ENCODE measurements around the gene SUMO2.
"Not testable (repeated sequence)": the region's sequence is repeated elsewhere in the genome, so short reads cannot be mapped to it uniquely, and the experiment has no call there.

SUMO2 gene

DNA sequence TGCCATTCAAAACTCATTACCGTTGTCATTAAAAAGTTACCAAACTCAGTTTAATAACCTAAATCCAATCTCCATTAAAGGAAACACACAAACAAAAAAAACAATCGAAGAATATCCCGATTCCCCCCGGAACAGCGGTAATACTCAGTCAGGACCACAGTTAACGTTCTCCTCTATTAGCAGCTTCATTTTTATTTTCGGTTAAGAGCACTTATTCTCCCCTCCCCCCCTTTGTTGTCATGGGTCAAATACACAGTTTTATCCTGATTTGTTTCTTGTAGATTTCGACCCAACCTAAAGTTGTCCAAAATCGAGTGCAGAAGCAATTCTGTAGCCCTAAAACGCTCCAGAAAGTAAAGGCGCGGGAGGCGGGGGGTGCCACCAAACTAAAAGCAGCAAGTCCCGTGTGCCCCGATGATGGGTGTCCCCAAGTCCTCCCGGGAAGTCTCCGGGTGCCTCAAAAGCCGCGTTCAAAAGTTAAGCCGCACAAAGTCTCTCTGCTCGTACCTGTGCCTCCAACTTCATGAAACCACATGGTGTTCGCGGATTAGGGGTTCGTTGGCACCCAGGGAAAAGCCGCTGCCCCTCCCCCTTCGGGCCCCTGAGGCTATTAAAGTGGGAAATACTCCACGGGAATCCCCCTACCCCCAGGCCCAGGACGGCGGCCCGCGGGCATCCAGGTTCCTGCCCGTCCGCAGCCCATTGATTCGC, 996 bp downstream of the SUMO2 start:
- DNase-seq, result peak; percentile 53

DNA sequence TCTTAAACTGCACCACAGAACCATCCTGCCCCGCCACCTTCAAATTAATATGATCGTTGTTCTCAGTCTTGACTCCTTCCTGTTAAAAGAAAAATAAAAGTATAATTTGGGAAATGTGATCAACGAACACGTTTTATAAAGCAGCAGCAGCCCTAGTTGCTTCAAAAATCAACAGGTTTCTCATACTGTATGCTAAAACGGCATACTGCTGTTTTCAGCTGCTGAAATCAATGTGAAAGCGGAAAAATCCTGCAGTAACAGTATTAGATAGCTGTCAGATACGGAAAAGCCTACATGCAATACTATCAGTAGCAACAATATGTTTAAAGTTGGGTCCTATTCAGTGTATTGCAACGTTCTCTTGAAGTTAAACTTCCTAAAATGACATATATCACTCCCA, 1.6 kb downstream of the SUMO2 start:
- DNase-seq, result no peak

DNA sequence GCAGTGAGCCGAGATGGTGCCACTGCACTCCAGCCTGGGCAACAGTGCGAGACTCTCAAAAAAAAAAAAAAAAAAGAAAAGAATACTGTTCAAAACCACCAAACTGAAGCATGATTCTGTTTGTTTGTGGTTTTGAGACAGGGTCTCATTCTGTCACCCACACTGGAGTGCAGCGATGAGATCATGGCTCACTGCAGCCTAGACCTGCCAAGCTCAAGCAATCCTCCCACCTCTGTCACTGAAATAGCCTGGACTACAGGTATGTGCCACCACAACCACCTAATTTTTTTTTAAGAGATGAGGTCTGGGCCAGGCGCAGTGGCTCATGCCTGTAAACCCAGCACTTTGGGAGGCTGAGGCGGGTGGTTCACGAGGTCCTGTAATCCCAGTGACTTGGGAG, 4.3 kb downstream of the SUMO2 start:
- no peak for DNase-seq

DNA sequence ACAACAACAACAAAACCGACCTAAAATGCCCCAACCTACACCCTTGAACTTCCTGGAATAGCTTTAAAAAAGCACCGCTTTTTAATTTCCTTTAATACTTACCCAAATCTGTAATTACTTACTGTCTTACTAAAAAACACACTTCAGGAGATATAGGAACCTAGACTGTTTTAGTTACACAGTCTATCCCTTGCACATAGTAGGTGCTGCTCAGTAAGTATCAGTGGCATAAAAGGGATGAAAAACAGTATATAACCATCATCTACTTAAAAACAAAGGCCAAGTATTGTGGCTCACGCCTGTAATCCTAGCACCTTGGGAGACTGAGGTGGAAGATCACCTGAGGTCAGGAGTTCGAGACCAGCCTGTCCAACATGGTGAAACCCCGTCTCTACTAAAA, 6.1 kb downstream of the SUMO2 start:
- no peak for DNase-seq

DNA sequence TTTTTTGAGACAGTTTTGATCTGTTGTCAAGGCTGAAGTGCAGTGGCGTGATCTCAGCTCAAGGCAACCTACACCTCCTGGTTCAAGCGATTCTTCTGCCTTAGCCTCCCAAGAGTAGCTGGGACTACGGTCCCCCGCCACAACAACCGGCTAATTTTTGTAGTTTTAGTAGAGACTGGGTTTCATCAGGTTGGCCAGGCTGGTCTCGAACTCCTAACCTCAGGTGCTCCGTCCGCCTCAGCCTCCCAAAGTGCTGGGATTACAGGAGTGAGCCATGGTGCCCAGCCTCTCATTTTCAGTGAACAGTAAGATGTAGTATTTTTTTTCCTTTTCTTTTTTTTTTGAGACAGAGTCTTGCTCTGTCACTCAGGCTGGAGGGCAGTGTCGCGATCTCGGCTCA, 7.8 kb downstream of the SUMO2 start:
- DNase-seq, result no peak

DNA sequence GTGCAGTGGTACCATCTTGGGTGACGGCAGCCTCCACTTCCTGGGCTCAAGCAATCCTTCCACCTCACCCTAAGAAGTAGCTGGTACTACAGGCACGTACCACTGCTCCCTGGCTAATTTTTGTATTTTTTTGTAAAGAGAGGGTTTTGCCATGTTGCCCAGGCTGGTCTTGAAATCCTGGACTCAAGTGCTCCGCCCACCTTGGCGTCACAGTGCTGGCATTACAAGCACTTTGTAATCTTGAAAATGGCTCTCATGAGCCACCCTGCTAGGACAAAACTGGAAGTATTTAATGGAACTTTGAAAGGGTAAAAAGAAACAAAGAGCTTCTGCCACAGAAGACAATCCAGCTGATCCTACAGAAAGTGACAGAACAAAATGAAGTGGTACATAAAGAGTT, 9.2 kb downstream of the SUMO2 start:
- DNase-seq, result no peak

DNA sequence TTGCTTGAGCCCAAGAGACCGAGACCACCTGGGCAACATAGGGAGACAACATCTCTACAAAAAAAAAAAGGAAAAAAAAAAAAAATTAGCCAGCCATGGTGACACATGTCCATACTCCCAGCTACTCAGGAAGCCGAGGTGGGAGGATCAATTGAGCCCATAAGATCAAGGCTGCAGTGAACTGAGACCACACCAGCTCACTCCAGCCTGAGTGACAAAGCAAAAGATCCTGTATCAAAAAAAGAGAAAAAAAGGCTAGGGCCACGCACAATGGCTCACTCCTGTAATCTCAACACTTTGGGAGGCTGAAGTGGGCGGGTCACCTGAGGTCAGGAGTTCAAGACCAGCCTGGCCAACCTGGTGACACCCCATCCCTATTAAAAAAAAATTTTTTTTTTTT, 13.8 kb downstream of the SUMO2 start:
- no peak for DNase-seq

DNA sequence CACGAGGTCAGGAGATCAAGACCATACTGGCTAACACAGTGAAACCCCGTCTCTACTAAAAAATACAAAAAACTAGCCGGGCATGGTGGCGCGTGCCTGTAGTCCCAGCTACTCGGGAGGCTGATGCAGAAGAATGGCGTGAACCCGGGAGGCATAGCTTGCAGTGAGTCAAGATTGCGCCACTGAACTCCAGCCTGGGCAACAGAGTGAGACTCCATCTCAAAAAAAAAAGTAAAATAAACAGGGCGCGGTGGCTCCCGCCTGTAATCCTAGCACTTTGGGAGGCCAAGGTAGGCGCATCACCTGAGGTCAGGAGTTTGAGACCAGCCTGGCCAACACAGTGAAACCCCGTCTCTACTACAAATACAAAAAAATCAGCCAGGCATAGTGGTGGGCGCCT, 18.2 kb downstream of the SUMO2 start:
- not testable (repeated sequence) for DNase-seq

DNA sequence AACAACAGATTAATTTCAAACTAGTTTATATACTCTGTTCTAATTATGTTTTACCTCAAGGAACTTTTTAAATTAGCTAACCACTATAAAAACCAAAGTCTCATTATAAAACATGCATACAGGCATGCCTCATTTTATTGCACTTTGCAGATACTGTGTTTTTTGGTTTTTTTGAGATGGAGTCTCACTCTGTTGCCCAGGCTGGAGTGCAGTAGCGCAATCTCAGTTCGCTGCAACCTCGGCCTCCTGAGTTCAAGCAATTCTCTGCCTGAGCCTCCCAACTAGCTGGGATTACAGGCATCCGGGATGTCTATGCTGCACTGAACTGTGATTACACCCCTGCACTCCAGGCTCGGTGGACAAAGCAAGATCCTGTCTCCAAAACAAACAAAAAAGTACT, 19.7 kb downstream of the SUMO2 start:
- DNase-seq, result no peak

DNA sequence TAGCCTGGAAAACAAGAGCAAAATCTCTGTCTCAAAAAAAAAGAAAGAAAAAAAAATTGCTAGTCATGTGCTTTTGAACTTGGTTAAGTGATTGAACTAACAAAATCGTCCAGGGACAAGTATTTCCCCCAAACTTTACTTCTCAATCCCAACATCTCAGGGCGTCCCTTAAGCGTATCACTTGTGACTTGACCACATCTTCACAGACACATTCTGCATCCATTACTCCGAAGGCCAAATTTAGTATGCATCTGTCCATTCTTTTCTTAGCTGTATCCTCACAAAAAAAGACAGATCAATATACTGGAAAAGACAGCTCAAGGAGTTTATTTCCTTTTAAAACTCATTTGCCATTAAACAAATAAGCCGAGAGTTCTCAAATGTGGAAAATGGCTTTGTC, 22.5 kb downstream of the SUMO2 start:
- DNase-seq, result no peak

DNA sequence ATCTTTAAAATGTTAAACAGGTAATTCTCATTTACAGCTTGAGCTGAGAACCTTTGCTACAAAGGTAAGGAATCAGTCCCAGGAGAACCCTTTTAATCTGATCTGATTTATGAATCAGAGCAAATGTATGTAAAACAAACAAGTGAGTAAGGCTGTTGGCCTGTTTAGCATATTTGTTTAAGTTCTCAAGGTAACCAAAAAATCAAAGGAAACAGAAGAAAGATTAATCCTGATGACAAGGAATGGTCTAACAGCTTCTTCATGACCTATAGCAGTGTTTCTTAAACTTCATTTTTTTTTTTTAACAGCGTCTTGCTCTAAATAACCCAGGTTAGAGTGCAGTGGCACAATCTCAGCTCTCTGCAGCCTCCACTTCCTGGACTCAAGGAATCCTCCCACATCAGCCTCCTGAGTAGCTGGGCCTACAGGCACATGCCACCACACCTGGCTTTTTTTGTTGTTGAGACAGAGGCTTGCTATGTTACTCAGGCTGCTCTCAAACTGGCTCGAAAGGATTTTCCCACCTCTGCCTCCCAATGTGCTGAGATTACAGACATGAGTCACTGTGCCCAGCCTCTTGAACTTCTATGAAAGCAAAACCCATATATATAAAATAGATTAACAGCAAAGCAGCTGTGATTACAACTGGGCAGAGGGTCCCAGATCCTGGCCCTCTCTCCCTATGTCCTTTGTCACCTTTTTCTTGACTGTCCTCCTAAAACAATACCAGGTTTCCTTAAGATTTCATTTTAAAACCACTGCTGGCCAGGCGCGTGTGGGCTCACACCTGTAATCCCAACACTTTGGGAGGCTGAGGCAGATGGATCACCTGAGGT, 23.3 kb downstream of the SUMO2 start:
- no peak for DNase-seq

DNA sequence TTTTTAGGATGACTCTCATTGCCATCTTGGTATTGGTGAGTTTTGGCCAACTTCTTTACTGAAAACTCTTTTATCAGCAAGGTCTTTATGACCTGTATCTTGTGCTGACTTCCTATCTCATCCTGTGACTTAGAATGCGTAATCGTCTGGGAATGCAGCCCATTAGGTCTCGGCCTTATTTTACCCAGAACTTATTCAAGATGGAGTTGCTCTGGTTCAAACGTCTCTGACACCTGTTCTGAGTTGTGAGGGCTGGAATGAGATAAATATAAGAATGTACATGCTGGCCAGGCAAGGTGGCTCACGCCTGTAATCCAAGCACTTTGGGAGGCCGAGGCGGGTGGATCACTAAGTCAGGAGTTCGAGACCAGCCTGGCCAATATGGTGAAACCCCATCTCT, 24.3 kb downstream of the SUMO2 start:
- DNase-seq, result not testable (repeated sequence)

DNA sequence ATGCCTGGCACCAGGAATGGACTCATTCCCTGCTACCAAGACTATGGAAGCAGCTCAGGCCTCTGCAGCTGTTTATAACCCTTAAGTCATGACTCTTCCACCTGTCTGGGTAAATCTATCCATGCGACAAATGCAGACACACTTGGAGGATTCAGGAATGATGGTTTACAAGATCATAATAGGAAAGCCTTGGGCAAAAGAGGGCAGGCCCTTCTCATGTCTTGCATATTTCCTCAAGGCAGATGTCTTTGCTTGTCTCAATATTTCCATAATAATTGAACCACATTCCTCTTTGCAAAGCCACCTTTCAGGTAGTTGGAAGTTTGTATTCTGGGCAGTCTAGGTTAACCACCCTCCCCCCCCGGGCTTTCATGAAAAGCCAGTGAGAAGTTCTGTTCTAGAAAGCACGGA, 27.6 kb downstream of the SUMO2 start:
- no peak for DNase-seq

DNA sequence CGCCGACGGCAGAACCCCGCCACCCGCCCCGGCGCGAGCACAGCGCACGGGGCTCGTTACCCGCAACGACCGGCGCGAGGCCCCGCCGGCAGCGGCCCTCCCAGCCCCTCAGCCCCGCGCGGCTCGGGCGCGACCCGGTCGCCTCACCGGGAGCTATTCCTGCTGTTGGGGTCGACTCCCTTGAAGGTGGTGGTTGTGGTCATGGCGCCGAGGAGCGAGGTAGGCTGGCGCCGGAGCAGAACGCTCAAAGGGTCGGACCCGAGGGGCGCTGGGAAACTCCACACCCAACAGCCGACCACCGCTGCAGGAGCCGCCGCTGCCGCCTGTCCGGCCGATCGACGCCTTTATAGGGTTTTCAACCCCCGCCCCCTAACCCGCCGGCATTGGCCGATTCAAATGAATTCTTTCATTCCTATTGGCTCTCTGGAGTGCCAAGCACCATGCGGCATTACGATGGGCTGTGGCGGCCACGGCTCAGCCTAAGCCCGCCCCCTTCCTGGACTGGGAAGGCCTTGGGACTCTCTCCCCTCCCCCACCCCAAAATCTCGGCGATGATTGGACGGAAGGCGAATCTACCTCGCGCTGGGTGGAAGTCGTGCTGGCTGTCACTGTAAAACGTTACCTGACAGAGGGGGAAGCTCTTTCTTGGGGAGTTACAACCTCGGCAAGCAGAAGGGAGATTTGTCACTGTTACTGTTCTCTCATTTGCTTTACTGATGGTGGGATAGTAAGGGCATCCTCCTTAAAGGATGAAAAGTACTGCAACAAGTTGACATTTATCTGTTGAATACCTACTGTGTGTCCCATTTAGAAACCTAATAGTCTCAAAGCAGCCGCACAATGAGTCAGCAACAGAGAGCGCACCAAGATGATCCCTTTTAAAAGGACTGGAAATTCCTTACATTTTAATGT, 28.3 kb downstream of the SUMO2 start, which contains the start of gene JPT1:
JPT1 (minus strand) TSS at position 318 of the 912 bp plus-strand sequence; CDS start at position 203, 115 bp downstream.
- peak; percentile 99 for DNase-seq

DNA sequence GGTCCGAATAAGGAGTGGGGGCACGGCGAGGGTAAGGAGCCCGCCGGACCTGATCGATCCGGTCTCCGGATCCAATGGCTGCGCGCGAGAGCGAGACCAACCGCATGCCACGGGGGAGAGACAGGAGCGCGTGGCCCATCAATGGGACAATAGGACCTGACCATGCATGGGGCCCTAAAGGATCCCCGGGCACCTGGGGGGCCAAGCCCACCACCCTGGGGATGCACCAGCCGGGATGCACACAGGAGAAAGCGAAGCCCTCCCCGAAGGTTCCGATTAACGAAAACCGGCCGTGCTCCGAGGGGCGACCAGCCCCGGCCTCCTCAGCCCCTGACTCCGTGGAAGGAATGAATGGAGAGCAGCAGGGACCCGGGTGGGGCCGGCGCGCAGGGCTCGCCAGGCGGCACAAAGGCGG, 29.0 kb downstream of the SUMO2 start:
- DNase-seq, result peak; percentile 52

DNA sequence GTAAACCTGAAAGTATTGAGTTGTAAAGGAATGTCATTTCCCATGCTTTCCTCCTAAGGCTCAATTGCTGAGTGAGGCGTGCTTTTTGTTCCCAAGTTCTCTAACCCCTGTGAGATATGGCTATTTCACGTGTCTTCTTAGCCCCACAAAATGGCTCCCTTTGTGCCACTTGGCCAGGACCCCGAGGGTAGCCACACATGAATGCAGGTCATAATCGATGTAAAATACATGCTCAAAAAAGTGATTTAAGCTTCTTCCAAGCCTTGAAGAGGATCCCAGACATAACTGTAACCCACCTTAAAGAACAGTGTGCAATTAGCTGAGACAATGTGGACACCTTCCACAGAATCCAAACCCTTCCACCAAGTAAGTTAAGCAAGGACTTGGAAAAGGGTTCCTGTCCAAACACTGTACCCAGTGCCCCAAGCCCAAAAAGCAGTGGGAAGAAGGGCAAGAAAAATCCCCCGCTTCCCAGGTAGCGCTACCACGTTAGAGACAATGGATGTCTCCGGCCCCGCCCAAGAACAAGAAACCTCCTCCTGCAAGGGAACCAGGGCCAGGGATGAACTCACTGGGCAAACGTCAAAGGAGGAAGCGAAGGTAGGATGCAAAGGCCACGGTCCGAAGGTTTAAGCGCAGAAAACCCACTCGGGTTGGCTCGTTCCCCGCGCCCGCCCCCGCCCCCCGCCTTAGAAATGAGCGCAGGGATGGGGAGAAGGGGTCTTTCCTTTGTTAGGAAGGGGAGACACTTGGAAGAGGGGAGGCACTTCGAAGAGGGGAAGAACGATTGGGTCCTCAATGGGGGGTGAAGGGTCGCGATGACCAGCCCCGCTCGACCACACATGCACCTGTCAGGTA, 29.6 kb downstream of the SUMO2 start:
- peak; percentile 57 for DNase-seq

DNA sequence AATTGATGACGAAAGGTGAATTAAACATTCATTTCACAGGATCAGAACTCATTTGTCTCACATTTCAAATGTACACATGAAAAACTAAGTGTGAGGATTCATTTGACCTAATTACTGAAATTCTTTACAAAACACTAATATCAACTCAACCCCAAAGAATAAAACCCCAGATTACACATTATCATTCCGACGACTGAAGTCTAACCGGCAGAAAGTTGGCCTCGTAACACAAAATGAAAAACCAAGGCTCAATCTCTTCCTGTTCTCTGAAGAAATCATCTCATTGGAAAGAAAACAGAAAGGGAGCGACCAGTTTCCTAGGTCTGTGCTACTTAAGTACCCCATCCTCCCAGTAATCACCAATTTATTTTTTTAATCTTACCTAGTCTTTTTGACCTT, 30.2 kb downstream of the SUMO2 start:
- DNase-seq, result no peak

DNA sequence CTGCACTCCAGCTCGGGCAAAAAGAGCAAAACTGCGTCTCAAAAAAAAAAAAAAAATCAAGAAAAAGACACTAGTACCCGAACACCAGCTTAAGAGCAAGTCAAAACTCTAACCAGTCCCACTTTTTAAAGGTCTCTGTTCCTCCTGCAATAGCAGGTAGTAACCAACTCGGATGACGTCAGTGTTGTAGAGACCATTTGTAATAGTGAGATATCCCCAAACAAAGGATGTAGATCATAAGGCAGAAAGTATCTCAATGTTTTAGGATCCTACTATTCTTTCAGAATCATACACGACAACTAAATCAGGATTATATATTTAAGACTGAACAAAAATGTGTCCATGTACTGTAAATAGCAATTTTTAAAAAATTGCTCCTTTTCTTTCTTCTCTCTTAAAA, 30.8 kb downstream of the SUMO2 start:
- DNase-seq, result no peak

DNA sequence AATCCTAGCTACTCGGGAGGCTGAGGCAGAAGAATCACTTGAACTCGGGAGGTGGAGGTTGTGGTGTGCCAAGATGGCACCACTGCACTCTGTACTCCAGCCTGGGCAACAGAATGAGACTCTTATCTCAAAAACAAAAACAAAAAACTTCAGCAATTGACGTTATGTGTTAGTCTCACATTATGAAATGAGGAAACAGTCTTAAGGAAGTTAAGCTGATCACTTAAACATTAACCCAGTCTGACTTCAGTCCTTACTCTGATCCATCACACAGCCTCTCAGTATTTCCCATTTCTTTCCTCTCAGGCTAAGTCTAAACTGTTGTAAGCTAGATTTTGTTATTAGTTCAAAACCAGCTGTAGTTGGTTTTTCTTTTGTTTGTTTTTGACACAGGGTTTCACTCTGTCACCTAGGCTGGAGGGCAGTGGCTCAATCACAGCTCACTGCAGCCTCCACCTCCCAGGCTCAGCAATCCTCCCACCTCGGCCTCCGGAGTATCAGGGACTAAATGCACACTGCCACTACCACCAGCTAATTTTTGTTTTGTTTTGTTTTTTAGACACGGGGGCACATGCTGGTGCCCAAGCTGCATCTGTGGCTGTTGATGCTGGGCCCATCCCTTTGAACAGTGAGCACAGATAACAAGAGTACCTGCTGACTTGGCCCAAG, 34.7 kb downstream of the SUMO2 start:
- no peak for DNase-seq

DNA sequence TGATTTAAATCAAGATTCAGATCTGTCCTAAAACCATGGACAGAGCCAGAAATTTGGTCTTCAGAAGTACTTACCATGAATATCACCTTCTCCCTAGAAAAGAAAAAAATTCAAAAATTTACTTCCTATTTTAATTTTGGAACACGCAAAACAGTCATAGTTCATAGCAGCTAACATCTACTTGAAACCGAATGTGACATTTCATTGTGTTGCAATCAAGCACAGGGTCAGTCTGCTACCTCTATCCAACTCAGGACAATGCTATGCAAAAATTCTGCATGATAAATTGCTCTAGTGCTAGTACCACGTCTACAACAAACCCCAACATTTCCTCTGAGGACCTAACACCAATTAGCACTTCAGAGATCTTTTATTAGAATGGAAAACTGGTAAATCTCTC, 36.2 kb downstream of the SUMO2 start:
- DNase-seq, result no peak

DNA sequence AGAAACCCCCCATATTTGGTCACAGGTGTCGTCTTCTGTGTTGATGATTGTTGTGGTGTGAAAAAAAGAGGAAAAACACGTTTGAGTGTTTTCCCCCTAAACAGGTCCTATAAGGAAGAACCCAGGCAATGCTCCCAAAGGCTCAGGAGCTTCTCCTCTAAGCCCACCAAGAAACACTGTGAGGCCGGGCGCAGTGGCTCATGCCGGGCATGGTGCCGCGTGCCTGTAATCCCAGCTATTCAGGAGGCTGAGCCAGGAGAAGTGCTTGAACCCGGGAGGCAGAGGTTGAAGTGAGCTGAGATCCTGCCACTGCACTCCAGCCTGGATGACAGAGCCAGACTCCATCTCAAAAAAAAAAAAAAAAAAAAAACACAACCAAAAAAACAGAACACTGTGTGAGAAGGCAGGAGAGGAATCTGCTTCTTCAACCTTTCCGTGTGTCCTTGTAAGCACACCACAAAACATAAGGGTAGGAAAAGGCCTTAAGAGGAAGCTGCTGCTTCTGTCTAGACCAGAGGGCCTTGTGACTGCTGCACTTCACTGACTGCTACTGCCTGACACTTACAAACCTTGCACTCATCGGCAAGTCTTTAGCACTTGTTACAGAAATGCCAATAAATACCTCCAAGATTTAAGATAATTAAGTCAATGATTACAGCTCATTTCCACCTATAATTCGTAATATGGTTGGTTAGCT, 37.8 kb downstream of the SUMO2 start:
- no peak for DNase-seq
